ENCODE results near the gene MAPK7. TPM values are rescaled to one million over a fixed set of nuclear protein-coding genes. Genes with fewer than 3 reads are reported as not detected.

The MAPK7 gene
- total RNA-seq, 2 donors from 2014 or later = 15.9 to 17.8 TPM

GRCh38 chr17:19385521-19385983 lies 7.3 kb downstream of the MAPK7 start:
- DNase-seq (ENCODE audit: low spot score) = no peak
- peaks cover 36% of the 10 kb centered on the region for H3K36me3 ChIP-seq

GRCh38 chr17:19386051-19386929 lies 8.0 kb downstream of the MAPK7 start:
- Histone ChIP-seq H3K4me1 (peaks cover 0 to 65% of the 10 kb centered on the region in 2 donors), H3K36me3 (peaks cover 28% of the 10 kb centered on the region), H3K27me3 (no peaks in the 10 kb centered on the region), H3K9me3 (no peaks in the 10 kb centered on the region), H3K27ac (peak overlapping the region; percentile 87 to 98), H3K4me3 (peak overlapping the region; percentile 16 to 46)
- peak; percentile 93 for DNase-seq (ENCODE audit: low spot score)
- no peak for TF ChIP-seq CTCF (IDR thresholded peaks at IDR 0.05)

More at GRCh38 chr17:19385521-19385983, 7.3 kb downstream of the MAPK7 start:
- TF ChIP-seq CTCF (IDR thresholded peaks at IDR 0.05) = no peak
- H3K4me1 ChIP-seq = peaks cover 0 to 65% of the 10 kb centered on the region in 2 donors
- peak overlapping the region; percentile 87 to 98 for H3K27ac ChIP-seq
- peak overlapping the region in 1 of 2 donors; percentile 46 for H3K4me3 ChIP-seq
- no peaks in the 10 kb centered on the region for H3K9me3 ChIP-seq
- no peaks in the 10 kb centered on the region for H3K27me3 ChIP-seq

- Histone ChIP-seq H3K4me1 (peaks cover 0 to 65% of the 10 kb centered on the region in 2 donors), H3K27me3 (no peaks in the 10 kb centered on the region), H3K4me3 (peak within 1 kb of the TSS; percentile 16 to 46), H3K9me3 (no peaks in the 10 kb centered on the region), H3K36me3 (peaks cover 19% of the 10 kb centered on the region), H3K27ac (peak within 1 kb of the TSS; percentile 87 to 98)
- no peak for TF ChIP-seq CTCF (IDR thresholded peaks at IDR 0.05)
- peak; percentile 81 for DNase-seq (ENCODE audit: low spot score)
Measured at GRCh38 chr17:19386974-19387920, 8.9 kb downstream of the MAPK7 start, which contains the start of gene MFAP4. Gene MFAP4 (minus strand): TSS chr17:19387190. CDS start chr17:19387155, 35 bp downstream.

- Histone ChIP-seq H3K4me3 (no peak overlapping the region), H3K4me1 (peaks cover 0 to 65% of the 10 kb centered on the region in 2 donors), H3K36me3 (peaks cover 11% of the 10 kb centered on the region), H3K27me3 (no peaks in the 10 kb centered on the region), H3K9me3 (no peaks in the 10 kb centered on the region), H3K27ac (peak overlapping the region; percentile 87 to 98)
- no peak for TF ChIP-seq CTCF (IDR thresholded peaks at IDR 0.05)
- no peak for DNase-seq (ENCODE audit: low spot score)
Measured at GRCh38 chr17:19387921-19388521, 9.7 kb downstream of the MAPK7 start.

Data from right atrium auricular region (tissue), 2 donors.